Ovary (tissue), 3 donors: Measurements from ENCODE around the gene CACNA1C.

Experiments
- CTCF ChIP-seq, 3 donors: fragments of 450-650 bp in 2 of 3; fragments of 200-600 bp in 1 of 3; IDR thresholded peaks; one replicate each; pipeline versions ENCODE4 v1.5.1 to v1.8.0; 2016 to 2022; ENCODE audit warnings: antibody characterized with exemption in 3 of 3, mild to moderate bottlenecking in 1 of 3
- EP300 ChIP-seq: sonication (generic); formaldehyde crosslinking; IDR thresholded peaks from one replicate; pipeline ENCODE4 v1.6.1; 2017; ENCODE audit warnings: antibody characterized with exemption
- POLR2A ChIP-seq: fragments of 450-650 bp; IDR thresholded peaks from one replicate; pipeline ENCODE4 v1.6.1; 2017; ENCODE audit warnings: antibody characterized with exemption, mild to moderate bottlenecking, moderate library complexity
- donor health status: DM: no; HTN: no; CAD: no.

GRCh38 chr12:2555487-2556082 lies 502.8 kb downstream of the CACNA1C start:
- TF ChIP-seq CTCF (IDR thresholded peaks at IDR 0.05), result no peak
- no peak for TF ChIP-seq POLR2A
- TF ChIP-seq EP300, result no peak
